Keratinocyte (primary cell): ENCODE measurements around the gene DENND6B. TPM values are rescaled to one million over a fixed set of nuclear protein-coding genes. Genes with fewer than 3 reads are reported as not detected.

Experiments
- DNase-seq: peaks from one replicate; pipeline ENCODE4 v3.0.0-alpha.2; 2011; ENCODE audit warnings: low read depth, missing footprints, low spot score
- FAIRE-seq: peaks from 2 replicates; lab custom pipeline; 2011; peaks lifted over from hg19 to GRCh38; lab: Jason Lieb, UNC
- H2AFZ ChIP-seq: 2 replicates; pipeline ENCODE4 v1.6.0; 2012; ENCODE audit warnings: low read length, control low read depth, inconsistent platforms; ENCODE audit not compliant: control insufficient read depth
- H3K27ac ChIP-seq: 2 replicates; pipeline ENCODE4 v1.5.1; 2011; ENCODE audit warnings: low read length; ENCODE audit not compliant: control insufficient read depth, insufficient read depth
- H3K27me3 ChIP-seq: 3 replicates; pipeline ENCODE4 v1.6.0; 2011; ENCODE audit warnings: low read length; ENCODE audit not compliant: control insufficient read depth, insufficient read depth; ENCODE audit errors: extremely low read depth
- H3K36me3 ChIP-seq, 2 experiments: 2 replicates in 1 of 2; 3 replicates in 1 of 2; pipeline ENCODE4 v1.5.1; 2011; ENCODE audit warnings: low read length in 2 of 2, mild to moderate bottlenecking in 1 of 2; ENCODE audit not compliant: control insufficient read depth in 2 of 2, insufficient read depth in 2 of 2; ENCODE audit errors: extremely low read depth in 1 of 2
- H3K4me1 ChIP-seq: 3 replicates; pipeline ENCODE4 v1.5.1; 2011; ENCODE audit warnings: low read length; ENCODE audit not compliant: control insufficient read depth, insufficient read depth; ENCODE audit errors: extremely low read depth
- H3K4me2 ChIP-seq: 3 replicates; pipeline ENCODE4 v1.6.0; 2011; ENCODE audit warnings: low read depth, low read length; ENCODE audit not compliant: control insufficient read depth, insufficient read depth; ENCODE audit errors: extremely low read depth
- H3K4me3 ChIP-seq, 3 experiments: fragments of 200-600 bp in 1 of 3; sonication (generic) in 1 of 3; 2 replicates in 2 of 3; 3 replicates in 1 of 3; pipeline ENCODE4 v1.5.1; 2011 to 2016; ENCODE audit warnings: low read length in 3 of 3, mild to moderate bottlenecking in 3 of 3, control low read depth in 2 of 3, inconsistent platforms in 1 of 3, low read depth in 1 of 3, mixed read lengths in 1 of 3, mixed run types in 1 of 3, moderate library complexity in 1 of 3; ENCODE audit not compliant: control insufficient read depth in 2 of 3, insufficient read depth in 2 of 3; ENCODE audit errors: extremely low read depth in 1 of 3
- H3K79me2 ChIP-seq: 2 replicates; pipeline ENCODE4 v1.6.0; 2012; ENCODE audit warnings: low read length; ENCODE audit not compliant: control insufficient read depth, insufficient read depth
- H3K9ac ChIP-seq: 3 replicates; pipeline ENCODE4 v1.6.0; 2011; ENCODE audit warnings: low read length; ENCODE audit not compliant: control insufficient read depth, insufficient read depth; ENCODE audit errors: extremely low read depth
- H3K9me1 ChIP-seq: 3 replicates; pipeline ENCODE4 v1.6.0; 2011; ENCODE audit warnings: low read length; ENCODE audit not compliant: control insufficient read depth, insufficient read depth; ENCODE audit errors: extremely low read depth
- H3K9me3 ChIP-seq: 2 replicates; pipeline ENCODE4 v1.5.1; 2012; ENCODE audit warnings: low read depth, low read length; ENCODE audit not compliant: control insufficient read depth
- H4K20me1 ChIP-seq: 3 replicates; pipeline ENCODE4 v1.6.0; 2011; ENCODE audit warnings: low read length; ENCODE audit not compliant: control insufficient read depth, insufficient read depth; ENCODE audit errors: extremely low read depth
- EZH2 ChIP-seq: IDR thresholded peaks from one replicate; pipeline ENCODE4 v1.6.1; 2012; ENCODE audit warnings: inconsistent platforms, mild to moderate bottlenecking, low read length, moderate library complexity
- dilution Hi-C: fragments of 300-500 bp; cut with MboI; formaldehyde crosslinking; loops from one replicate; pipeline ENCODE4 v1.7.0; 2020; ENCODE audit warnings: low sequenced_read_pairs; ENCODE audit not compliant: extremely low pct_ligation_motif_present
- polyA plus RNA-seq, 5 experiments: library from polyadenylated mRNA; depleted of rRNA in 3 of 5; stranded (reverse) in 3 of 5; stranded (forward) in 1 of 5; unstranded in 1 of 5; fragments of >200 nt; gene quantifications; 1 replicate in 1 of 5; 2 replicates in 3 of 5; 3 replicates in 1 of 5; pipeline versions ENCODE4 v1.2.1 to v1.2.3, GENCODE V29; 2011 to 2012; ENCODE audit warnings: missing spikeins in 2 of 5, low read depth in 1 of 5, low replicate concordance in 1 of 5
- TF ChIP-seq, protein P1 (sequence below), 3 experiments: IDR thresholded peaks in 1 of 3; conservative IDR thresholded peaks in 1 of 3; optimal IDR thresholded peaks in 1 of 3; 2 replicates in 2 of 3; 3 replicates in 1 of 3; pipeline versions ENCODE3 to v1.5.1; 2011; ENCODE audit warnings: low read length in 3 of 3, mild to moderate bottlenecking in 3 of 3, moderate library complexity in 2 of 3, control low read depth in 1 of 3, inconsistent platforms in 1 of 3; ENCODE audit not compliant: insufficient read depth in 2 of 3; ENCODE audit errors: extremely low read depth in 1 of 3

DENND6B gene
- polyA plus RNA-seq, 1 donor (not counting 4 experiments of a cell fraction or from before 2014, with no cell fraction given): 0.94 TPM

GRCh38 chr22:50326225-50326955 lies 422 bp downstream of the DENND6B start:
- no peak for DNase-seq
- H3K9me3 ChIP-seq: no peaks in the 10 kb centered on the region
- no peaks in the 10 kb centered on the region for H3K27me3 ChIP-seq
- dilution Hi-C loops: no loop called here
- H3K36me3 ChIP-seq: no peaks in the 10 kb centered on the region
- no peaks in the 10 kb centered on the region for H3K79me2 ChIP-seq
- H3K27ac ChIP-seq: peak overlapping the region; percentile 20
- peak overlapping the region; percentile 85 for H3K9ac ChIP-seq
- no peaks in the 10 kb centered on the region for H4K20me1 ChIP-seq
- H2AFZ ChIP-seq: peak overlapping the region; percentile 63
- peaks cover 14% of the 10 kb centered on the region for H3K4me1 ChIP-seq
- no peak for TF ChIP-seq EZH2
- TF ChIP-seq, protein P1, sequence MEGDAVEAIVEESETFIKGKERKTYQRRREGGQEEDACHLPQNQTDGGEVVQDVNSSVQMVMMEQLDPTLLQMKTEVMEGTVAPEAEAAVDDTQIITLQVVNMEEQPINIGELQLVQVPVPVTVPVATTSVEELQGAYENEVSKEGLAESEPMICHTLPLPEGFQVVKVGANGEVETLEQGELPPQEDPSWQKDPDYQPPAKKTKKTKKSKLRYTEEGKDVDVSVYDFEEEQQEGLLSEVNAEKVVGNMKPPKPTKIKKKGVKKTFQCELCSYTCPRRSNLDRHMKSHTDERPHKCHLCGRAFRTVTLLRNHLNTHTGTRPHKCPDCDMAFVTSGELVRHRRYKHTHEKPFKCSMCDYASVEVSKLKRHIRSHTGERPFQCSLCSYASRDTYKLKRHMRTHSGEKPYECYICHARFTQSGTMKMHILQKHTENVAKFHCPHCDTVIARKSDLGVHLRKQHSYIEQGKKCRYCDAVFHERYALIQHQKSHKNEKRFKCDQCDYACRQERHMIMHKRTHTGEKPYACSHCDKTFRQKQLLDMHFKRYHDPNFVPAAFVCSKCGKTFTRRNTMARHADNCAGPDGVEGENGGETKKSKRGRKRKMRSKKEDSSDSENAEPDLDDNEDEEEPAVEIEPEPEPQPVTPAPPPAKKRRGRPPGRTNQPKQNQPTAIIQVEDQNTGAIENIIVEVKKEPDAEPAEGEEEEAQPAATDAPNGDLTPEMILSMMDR (optimal IDR thresholded peaks at IDR 0.05 in 1 of 3, IDR thresholded peaks at IDR 0.05 in 1 of 3, conservative IDR thresholded peaks at IDR 0.05 in 1 of 3; ENCODE audit: extremely low read depth in 1 of 3, insufficient read depth in 2 of 3, low read length in 3 of 3): no peak
- H3K4me2 ChIP-seq: peak overlapping the region; percentile 85
- no peak for FAIRE-seq
- no peaks in the 10 kb centered on the region for H3K9me1 ChIP-seq
- H3K4me3 ChIP-seq: peak overlapping the region; percentile 42 to 64 (median 54)

- Histone ChIP-seq H3K4me2 (peak overlapping the region; percentile 85), H3K4me1 (peaks cover 8% of the 10 kb centered on the region), H3K9ac (no peak overlapping the region), H3K4me3 (peak overlapping the region in 1 of 3 experiments; percentile 42), H4K20me1 (no peaks in the 10 kb centered on the region), H3K27ac (no peak overlapping the region), H3K9me3 (no peaks in the 10 kb centered on the region), H3K36me3 (no peaks in the 10 kb centered on the region), H2AFZ (no peak overlapping the region), H3K9me1 (no peaks in the 10 kb centered on the region), H3K27me3 (peaks cover 5% of the 10 kb centered on the region), H3K79me2 (no peaks in the 10 kb centered on the region)
- no peak for FAIRE-seq
- dilution Hi-C loops: no loop called here
- DNase-seq: no peak
- TF ChIP-seq, protein P1 (optimal IDR thresholded peaks at IDR 0.05 in 1 of 3, IDR thresholded peaks at IDR 0.05 in 1 of 3, conservative IDR thresholded peaks at IDR 0.05 in 1 of 3; ENCODE audit: extremely low read depth in 1 of 3, insufficient read depth in 2 of 3, low read length in 3 of 3): no peak
- TF ChIP-seq EZH2: no peak
Measured at GRCh38 chr22:50325444-50326224, 1.2 kb downstream of the DENND6B start.
